Astrocyte (in vitro differentiated cells and primary cell): ENCODE data around the gene ZBTB38. TPM values are rescaled to one million over a fixed set of nuclear protein-coding genes. Genes with fewer than 3 reads are reported as not detected.

Source experiments
- DNase-seq: peaks from one replicate; pipeline ENCODE4 v3.0.0-alpha.2; 2010; ENCODE audit warnings: low read depth
- FAIRE-seq: peaks from 2 replicates; lab custom pipeline; 2011; peaks lifted over from hg19 to GRCh38; lab: Jason Lieb, UNC
- H2AFZ ChIP-seq: 2 replicates; pipeline ENCODE4 v1.6.0; 2012; ENCODE audit warnings: low read depth, low read length, inconsistent platforms
- H3K27ac ChIP-seq: 2 replicates; pipeline ENCODE4 v1.5.1; 2011; ENCODE audit warnings: low read depth, low read length, inconsistent platforms
- H3K27me3 ChIP-seq: 2 replicates; pipeline ENCODE4 v1.6.0; 2011; ENCODE audit warnings: low read length, inconsistent platforms; ENCODE audit not compliant: insufficient read depth
- H3K36me3 ChIP-seq: 2 replicates; pipeline ENCODE4 v1.5.1; 2011; ENCODE audit warnings: low read length, inconsistent platforms; ENCODE audit not compliant: insufficient read depth
- H3K4me1 ChIP-seq: 2 replicates; pipeline ENCODE4 v1.5.1; 2011; ENCODE audit warnings: low read length, inconsistent platforms; ENCODE audit not compliant: insufficient read depth
- H3K4me2 ChIP-seq: 2 replicates; pipeline ENCODE4 v1.6.0; 2012; ENCODE audit warnings: low read length, inconsistent platforms
- H3K4me3 ChIP-seq: 2 replicates; pipeline ENCODE4 v1.5.1; 2011; ENCODE audit warnings: low read depth, mild to moderate bottlenecking, low read length, inconsistent platforms; ENCODE audit not compliant: insufficient read depth
- H3K79me2 ChIP-seq: 2 replicates; pipeline ENCODE4 v1.6.0; 2012; ENCODE audit warnings: mild to moderate bottlenecking, low read length, inconsistent platforms; ENCODE audit not compliant: insufficient read depth
- H3K9ac ChIP-seq: 2 replicates; pipeline ENCODE4 v1.6.0; 2012; ENCODE audit warnings: mild to moderate bottlenecking, low read length, inconsistent platforms
- H3K9me3 ChIP-seq: 2 replicates; pipeline ENCODE4 v1.5.1; 2012; ENCODE audit warnings: low read depth, mild to moderate bottlenecking, low read length, inconsistent platforms; ENCODE audit not compliant: insufficient read depth
- H4K20me1 ChIP-seq: 2 replicates; pipeline ENCODE4 v1.6.0; 2012; ENCODE audit warnings: low read length, inconsistent platforms; ENCODE audit not compliant: insufficient read depth
- H3K27ac Mint-ChIP-seq: one replicate; pipeline ENCODE4 v1.8.0; 2021; ENCODE audit warnings: mild to moderate bottlenecking, mixed read lengths; ENCODE audit not compliant: unreplicated experiment
- H3K27me3 Mint-ChIP-seq: one replicate; pipeline ENCODE4 v1.8.0; 2021; ENCODE audit warnings: low read depth, mixed read lengths; ENCODE audit not compliant: unreplicated experiment
- H3K36me3 Mint-ChIP-seq: one replicate; pipeline ENCODE4 v1.8.0; 2021; ENCODE audit warnings: low read depth, mixed read lengths; ENCODE audit not compliant: unreplicated experiment
- H3K4me1 Mint-ChIP-seq: one replicate; pipeline ENCODE4 v1.8.0; 2021; ENCODE audit warnings: low read depth, mixed read lengths; ENCODE audit not compliant: unreplicated experiment
- H3K4me3 Mint-ChIP-seq: one replicate; pipeline ENCODE4 v1.8.0; 2021; ENCODE audit warnings: mild to moderate bottlenecking, moderate library complexity, mixed read lengths; ENCODE audit not compliant: unreplicated experiment
- H3K9me3 Mint-ChIP-seq: one replicate; pipeline ENCODE4 v1.8.0; 2021; ENCODE audit warnings: mild to moderate bottlenecking, mixed read lengths; ENCODE audit not compliant: unreplicated experiment
- CTCF ChIP-seq: IDR thresholded peaks from 2 replicates; pipeline ENCODE4 v1.5.1; 2011; ENCODE audit warnings: low read depth, mild to moderate bottlenecking, inconsistent platforms, low read length, moderate library complexity; ENCODE audit not compliant: insufficient read depth
- EZH2 ChIP-seq: IDR thresholded peaks from 2 replicates; pipeline ENCODE4 v1.6.1; 2012; ENCODE audit warnings: mild to moderate bottlenecking, low read length, inconsistent platforms; ENCODE audit not compliant: insufficient read depth
- total RNA-seq: library from RNA; stranded (reverse); gene quantifications from 2 replicates; pipeline ENCODE4 v1.2.1, GENCODE V29; 2021

ZBTB38 gene
- total RNA-seq, 1 donor from 2014 or later: 57.6 TPM

GRCh38 chr3:141343077-141343476, 25.2 kb upstream of the ZBTB38 start:
- H3K9me3 Mint-ChIP-seq: peaks cover 6% of the 10 kb centered on the region
- Histone ChIP-seq H3K4me2 (no peak overlapping the region), H3K4me3 (no peak overlapping the region), H3K36me3 (no peaks in the 10 kb centered on the region), H2AFZ (no peak overlapping the region), H3K9me3 (no peaks in the 10 kb centered on the region), H3K27me3 (no peaks in the 10 kb centered on the region), H4K20me1 (no peaks in the 10 kb centered on the region), H3K4me1 (peaks cover 8% of the 10 kb centered on the region), H3K79me2 (no peaks in the 10 kb centered on the region), H3K27ac (no peak overlapping the region), H3K9ac (no peak overlapping the region)
- DNase-seq (no peak), FAIRE-seq (no peak)
- H3K36me3 Mint-ChIP-seq: no peaks in the 10 kb centered on the region
- peaks cover 4% of the 10 kb centered on the region for H3K27me3 Mint-ChIP-seq
- H3K4me1 Mint-ChIP-seq: peaks cover 9% of the 10 kb centered on the region
- TF ChIP-seq CTCF: no peak
- no peak for TF ChIP-seq EZH2
- no peak overlapping the region for H3K27ac Mint-ChIP-seq
- H3K4me3 Mint-ChIP-seq: no peak overlapping the region

DNA sequence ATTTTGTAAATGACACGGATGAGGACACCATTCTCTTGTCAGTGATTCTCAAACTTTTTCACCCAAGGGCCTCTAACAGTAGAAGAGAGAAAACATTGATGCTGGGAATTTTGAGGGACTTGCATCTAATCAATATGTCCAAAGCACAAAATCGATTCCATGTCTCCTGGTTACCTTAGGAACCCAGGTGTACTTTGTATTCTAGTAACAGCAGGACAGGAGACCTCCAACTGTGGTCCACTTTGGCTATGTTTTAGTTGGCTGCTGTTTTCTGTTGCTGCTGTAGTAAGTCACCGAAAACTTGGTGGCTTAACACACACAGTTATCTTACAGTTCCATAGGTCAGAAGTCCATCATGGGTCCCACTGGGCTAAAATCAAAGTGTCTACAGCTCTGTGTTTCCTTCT, 24.4 kb upstream of the ZBTB38 start:
- H3K27me3 Mint-ChIP-seq: peaks cover 4% of the 10 kb centered on the region

More for the DNA sequence above, 24.4 kb upstream of the ZBTB38 start:
- FAIRE-seq (no peak), DNase-seq (no peak)
- peaks cover 8% of the 10 kb centered on the region for H3K4me1 ChIP-seq
- no peak overlapping the region for H3K4me3 Mint-ChIP-seq
- H3K4me1 Mint-ChIP-seq: peaks cover 9% of the 10 kb centered on the region
- H3K27me3 ChIP-seq: no peaks in the 10 kb centered on the region
- no peaks in the 10 kb centered on the region for H3K79me2 ChIP-seq
- no peak overlapping the region for H3K9ac ChIP-seq
- TF ChIP-seq CTCF (no peak), EZH2 (no peak)
- H3K4me3 ChIP-seq: no peak overlapping the region
- H2AFZ ChIP-seq: no peak overlapping the region
- peaks cover 6% of the 10 kb centered on the region for H3K9me3 Mint-ChIP-seq
- H3K27ac Mint-ChIP-seq: no peak overlapping the region
- no peaks in the 10 kb centered on the region for H3K36me3 ChIP-seq
- no peaks in the 10 kb centered on the region for H3K9me3 ChIP-seq
- no peak overlapping the region for H3K4me2 ChIP-seq
- no peaks in the 10 kb centered on the region for H3K36me3 Mint-ChIP-seq
- H4K20me1 ChIP-seq: no peaks in the 10 kb centered on the region
- H3K27ac ChIP-seq: no peak overlapping the region
